WTC11 (cell line): ENCODE data around the gene IFT20. TPM values are rescaled to one million over a fixed set of nuclear protein-coding genes. Genes with fewer than 3 reads are reported as not detected.

Experiments
- ATAC-seq: fragments of 200-7000 bp; cut with Tn5 transposase; 2 replicates; pipeline ENCODE4 v1.10.0; 2021; ENCODE audit warnings: mild to moderate bottlenecking, moderate library complexity
- CTCF ChIA-PET: fragments of 300-600 bp; sonication (Branson Sonifier 250); formaldehyde crosslinking; loops from one replicate; lab custom pipeline; 2021; ENCODE audit warnings: antibody characterized with exemption; lab: Charles Lee
- POLR2A ChIA-PET: fragments of 350-600 bp; sonication (Branson Sonifier 250); formaldehyde crosslinking; loops from one replicate; lab custom pipeline; 2021; ENCODE audit warnings: antibody characterized with exemption; lab: Charles Lee
- DNase-seq: peaks from one replicate; pipeline ENCODE4 v3.0.0; 2021; ENCODE audit warnings: low spot score
- H3K27ac Mint-ChIP-seq: 2 replicates; pipeline ENCODE4 v1.8.0; 2021; ENCODE audit warnings: mixed read lengths
- H3K27me3 Mint-ChIP-seq: 2 replicates; pipeline ENCODE4 v1.8.0; 2021; ENCODE audit warnings: low read depth, mild to moderate bottlenecking, moderate library complexity, mixed read lengths
- H3K36me3 Mint-ChIP-seq: 2 replicates; pipeline ENCODE4 v1.8.0; 2021; ENCODE audit warnings: mixed read lengths
- H3K4me1 Mint-ChIP-seq: 2 replicates; pipeline ENCODE4 v1.8.0; 2022; ENCODE audit warnings: mixed read lengths
- H3K4me3 Mint-ChIP-seq: 2 replicates; pipeline ENCODE4 v1.8.0; 2021; ENCODE audit warnings: mild to moderate bottlenecking, moderate library complexity, mixed read lengths
- H3K9me3 Mint-ChIP-seq: 2 replicates; pipeline ENCODE4 v1.8.0; 2021; ENCODE audit warnings: mixed read lengths
- ATF2 ChIP-seq: sonication (generic); formaldehyde crosslinking; IDR thresholded peaks from 2 replicates; pipeline ENCODE4 v1.8.1; 2022; ENCODE audit warnings: low read depth, missing genetic modification reagents, borderline replicate concordance
- CDX4 ChIP-seq: fragments of 250-450 bp; sonication (Bioruptor Pico); IDR thresholded peaks from 2 replicates; pipeline ENCODE4 v1.9.0; 2021; ENCODE audit warnings: moderate library complexity, mild to moderate bottlenecking, inconsistent platforms, borderline replicate concordance
- CREB1 ChIP-seq: sonication (generic); formaldehyde crosslinking; IDR thresholded peaks from 2 replicates; pipeline ENCODE4 v1.8.0; 2023; ENCODE audit warnings: mild to moderate bottlenecking, missing genetic modification reagents
- E2F4 ChIP-seq: sonication (generic); formaldehyde crosslinking; IDR thresholded peaks from 2 replicates; pipeline ENCODE4 v1.8.1; 2022; ENCODE audit warnings: low read depth, mild to moderate bottlenecking, moderate library complexity, missing genetic modification reagents, borderline replicate concordance
- GABPB1 ChIP-seq: sonication (generic); formaldehyde crosslinking; IDR thresholded peaks from 2 replicates; pipeline ENCODE4 v1.8.1; 2023; ENCODE audit warnings: mild to moderate bottlenecking, missing genetic modification reagents
- JAZF1 ChIP-seq: fragments of 250-450 bp; sonication (Bioruptor Pico); IDR thresholded peaks from 2 replicates; pipeline ENCODE4 v1.9.0; 2021; ENCODE audit warnings: moderate library complexity, mild to moderate bottlenecking, inconsistent platforms
- MLX ChIP-seq: sonication (generic); formaldehyde crosslinking; IDR thresholded peaks from 2 replicates; pipeline ENCODE4 v1.8.1; 2023; ENCODE audit warnings: mild to moderate bottlenecking, missing genetic modification reagents, moderate library complexity
- MXD4 ChIP-seq: fragments of 250-450 bp; sonication (Bioruptor Pico); IDR thresholded peaks from 2 replicates; pipeline ENCODE4 v1.8.0; 2021; ENCODE audit warnings: mild to moderate bottlenecking, moderate library complexity, borderline replicate concordance
- NFE2L1 ChIP-seq: sonication (generic); formaldehyde crosslinking; IDR thresholded peaks from 2 replicates; pipeline ENCODE4 v1.8.1; 2023; ENCODE audit warnings: missing genetic modification reagents
- OVOL2 ChIP-seq: fragments of 250-450 bp; sonication (Bioruptor Pico); IDR thresholded peaks from 2 replicates; pipeline ENCODE4 v1.9.0; 2021; ENCODE audit warnings: mild to moderate bottlenecking, borderline replicate concordance
- TCF7 ChIP-seq: sonication (generic); formaldehyde crosslinking; IDR thresholded peaks from 2 replicates; pipeline ENCODE4 v1.8.0; 2022; ENCODE audit warnings: mild to moderate bottlenecking, low read depth, missing genetic modification reagents, moderate library complexity
- ZBTB43 ChIP-seq: sonication (generic); formaldehyde crosslinking; IDR thresholded peaks from 2 replicates; pipeline ENCODE4 v1.8.1; 2023; ENCODE audit warnings: mild to moderate bottlenecking, missing genetic modification reagents
- ZNF219 ChIP-seq: sonication (generic); formaldehyde crosslinking; IDR thresholded peaks from 2 replicates; pipeline ENCODE4 v1.8.0; 2023; ENCODE audit warnings: missing genetic modification reagents, mild to moderate bottlenecking, borderline replicate concordance
- ZNF232 ChIP-seq: sonication (generic); formaldehyde crosslinking; IDR thresholded peaks from 2 replicates; pipeline ENCODE4 v1.8.0; 2022; ENCODE audit warnings: mild to moderate bottlenecking, missing genetic modification reagents
- ZNF263 ChIP-seq: sonication (generic); formaldehyde crosslinking; IDR thresholded peaks from 2 replicates; pipeline ENCODE4 v1.8.1; 2022; ENCODE audit warnings: low read depth, mild to moderate bottlenecking, moderate library complexity, missing genetic modification reagents
- ZNF281 ChIP-seq: sonication (generic); formaldehyde crosslinking; IDR thresholded peaks from 2 replicates; pipeline ENCODE4 v1.8.0; 2023; ENCODE audit warnings: mild to moderate bottlenecking, missing genetic modification reagents
- ZNF317 ChIP-seq: sonication (generic); formaldehyde crosslinking; IDR thresholded peaks from 2 replicates; pipeline ENCODE4 v1.8.1; 2023; ENCODE audit warnings: low read depth, mild to moderate bottlenecking, moderate library complexity, missing genetic modification reagents, borderline replicate concordance
- ZNF512 ChIP-seq: sonication (generic); formaldehyde crosslinking; IDR thresholded peaks from 2 replicates; pipeline ENCODE4 v1.8.1; 2022; ENCODE audit warnings: missing genetic modification reagents, borderline replicate concordance
- total RNA-seq: library from RNA; stranded (reverse); gene quantifications from 3 replicates; pipeline ENCODE4 v1.2.3, GENCODE V29; 2021

Gene IFT20
- total RNA-seq, 1 experiment from 2014 or later = 17.6 TPM

- TF ChIP-seq ATF2 (CRISPR knock-in tag) (no peak), MLX (no peak), TCF7 (no peak)
Observed at GRCh38 chr17:28364665-28365363, 29.5 kb upstream of the IFT20 start, which contains the start of gene SEBOX (continued).

GRCh38 chr17:28363776-28364650 lies 28.7 kb upstream of the IFT20 start:
- Mint-ChIP-seq H3K4me3 (no peak overlapping the region), H3K4me1 (no peaks in the 10 kb centered on the region), H3K9me3 (no peaks in the 10 kb centered on the region), H3K27ac (no peak overlapping the region), H3K36me3 (peaks cover 22% of the 10 kb centered on the region), H3K27me3 (no peaks in the 10 kb centered on the region)
- POLR2A ChIA-PET = no interaction called here
- CTCF ChIA-PET = interaction anchor here (1.4 to 2.0 kb wide), 2 partner anchors 28 to 52 kb away, joined by 4 to 7 read pairs; partner anchors contain the start of gene TNFAIP1
- DNase-seq = no peak
- no peak for ATAC-seq
- TF ChIP-seq CREB1 (CRISPR knock-in tag) = no peak
- TF ChIP-seq E2F4 (CRISPR knock-in tag) = no peak
- no peak for TF ChIP-seq ZNF263 (CRISPR knock-in tag)
- no peak for TF ChIP-seq ZNF512
- no peak for TF ChIP-seq ZNF281 (CRISPR knock-in tag)
- TF ChIP-seq GABPB1 (CRISPR knock-in tag) = no peak
- TF ChIP-seq ZNF232 (CRISPR knock-in tag) = no peak
- no peak for TF ChIP-seq ZNF317 (CRISPR knock-in tag)
- no peak for TF ChIP-seq OVOL2 (CRISPR knock-in tag)
- TF ChIP-seq MXD4 (CRISPR knock-in tag) = no peak
- TF ChIP-seq JAZF1 = no peak
- TF ChIP-seq ZNF219 (CRISPR knock-in tag) = no peak
- no peak for TF ChIP-seq CDX4 (CRISPR knock-in tag)
- no peak for TF ChIP-seq NFE2L1 (CRISPR knock-in tag)
- no peak for TF ChIP-seq ATF2 (CRISPR knock-in tag)
- no peak for TF ChIP-seq ZBTB43 (CRISPR knock-in tag)
